HG02884 (cell line): ENCODE measurements around the gene CD46.
"Not testable (repeated sequence)": the region's sequence is repeated elsewhere in the genome, so short reads cannot be mapped to it uniquely, and the experiment has no call there.

Experiments used
- ATAC-seq: cut with Tn5 transposase; IDR thresholded peaks from one replicate; pipeline ENCODE4 v1.9.1; 2021; ENCODE audit warnings: mild to moderate bottlenecking, moderate library complexity; ENCODE audit not compliant: unreplicated experiment

The CD46 gene

GRCh38 chr1:207750631-207751305 is 1.1 kb upstream of the CD46 start:
- ATAC-seq, result no peak

- not testable (repeated sequence) for ATAC-seq
Observed at GRCh38 chr1:207751463-207751789, 428 bp upstream of the CD46 start.

DNA sequence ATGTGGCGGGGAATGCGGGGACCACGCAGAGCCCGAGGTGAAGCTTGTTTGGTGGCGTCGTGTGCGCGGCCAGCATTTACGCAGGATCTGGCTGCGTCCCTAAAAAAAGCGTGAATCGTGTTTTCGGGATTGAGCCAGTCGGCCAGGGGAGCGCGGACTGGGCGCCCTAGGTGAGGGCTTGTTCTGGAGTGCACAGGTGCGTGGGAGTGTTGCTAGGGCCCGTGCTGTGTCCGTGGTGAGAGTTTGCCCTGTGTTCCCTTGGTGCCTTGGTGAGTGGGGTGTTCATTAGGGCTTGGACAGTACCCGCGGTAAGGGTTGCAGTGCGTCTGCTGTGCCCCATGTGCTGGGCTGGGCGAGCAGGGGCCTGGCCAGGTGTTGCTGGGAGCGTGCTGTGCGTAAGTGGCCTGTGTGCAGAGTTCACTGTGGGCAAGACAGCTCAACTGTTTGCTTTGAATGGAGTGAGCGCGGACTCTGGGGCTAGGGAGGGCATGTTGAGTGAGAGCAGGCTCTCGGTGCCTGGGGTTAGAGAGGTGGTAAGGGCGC is 673 bp downstream of the CD46 start:
- peak; percentile 36 for ATAC-seq

DNA sequence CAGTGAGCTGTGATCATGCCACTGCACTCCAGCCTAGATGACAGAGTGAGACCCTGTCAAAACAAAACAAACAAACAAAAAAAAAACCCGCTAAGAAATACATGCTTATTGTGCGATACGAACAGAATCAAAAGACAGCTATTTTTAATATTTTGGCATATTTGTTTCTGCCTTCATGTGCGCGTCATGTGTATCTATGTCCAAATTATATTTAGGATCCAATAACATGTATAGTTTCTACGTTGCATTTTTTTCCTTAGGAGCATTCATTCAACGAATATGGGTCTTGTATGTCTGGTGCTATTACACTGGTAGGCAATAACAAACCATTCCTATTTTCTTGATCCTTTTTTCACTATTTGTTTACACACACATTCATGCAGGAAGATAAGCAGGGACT is 1.8 kb downstream of the CD46 start:
- ATAC-seq, result no peak

- no peak for ATAC-seq
Observed at GRCh38 chr1:207754011-207754410, 2.2 kb downstream of the CD46 start.

DNA sequence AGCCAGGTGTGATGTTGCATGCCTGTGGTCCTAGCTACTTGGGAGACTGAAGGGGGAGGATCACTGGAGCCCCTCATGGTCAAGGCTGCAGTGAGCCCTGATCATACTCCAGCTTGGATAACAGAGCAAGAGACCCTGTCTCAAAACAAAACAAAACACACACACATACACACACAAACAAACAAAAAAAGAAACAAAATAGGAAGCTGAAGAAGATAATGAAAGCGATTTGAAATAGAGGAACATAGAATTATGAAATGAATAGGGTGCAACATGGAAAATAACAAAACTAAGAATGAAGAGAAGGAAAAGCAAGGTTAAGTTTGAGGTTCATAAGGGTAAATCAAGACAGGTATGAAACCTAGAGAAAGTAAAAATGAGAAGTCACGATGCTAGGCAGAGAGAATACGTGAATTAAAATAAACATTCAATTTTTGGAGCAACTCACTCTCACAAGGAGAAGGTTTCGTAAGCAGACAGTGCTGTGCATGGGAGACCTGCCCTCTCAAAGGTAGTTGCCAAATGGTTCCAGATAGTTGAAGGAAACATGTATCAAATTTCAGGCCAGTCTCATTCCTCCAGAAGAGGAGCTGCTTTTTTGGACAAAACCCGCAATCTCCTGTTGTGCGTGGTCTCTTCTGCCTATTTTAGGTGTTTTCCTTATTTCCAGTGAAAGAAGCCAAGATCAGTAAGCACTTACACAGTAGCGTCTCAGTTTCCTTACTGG is 3.3 kb downstream of the CD46 start:
- no peak for ATAC-seq

- ATAC-seq, result no peak
Observed at GRCh38 chr1:207755846-207756693, 4.2 kb downstream of the CD46 start.

DNA sequence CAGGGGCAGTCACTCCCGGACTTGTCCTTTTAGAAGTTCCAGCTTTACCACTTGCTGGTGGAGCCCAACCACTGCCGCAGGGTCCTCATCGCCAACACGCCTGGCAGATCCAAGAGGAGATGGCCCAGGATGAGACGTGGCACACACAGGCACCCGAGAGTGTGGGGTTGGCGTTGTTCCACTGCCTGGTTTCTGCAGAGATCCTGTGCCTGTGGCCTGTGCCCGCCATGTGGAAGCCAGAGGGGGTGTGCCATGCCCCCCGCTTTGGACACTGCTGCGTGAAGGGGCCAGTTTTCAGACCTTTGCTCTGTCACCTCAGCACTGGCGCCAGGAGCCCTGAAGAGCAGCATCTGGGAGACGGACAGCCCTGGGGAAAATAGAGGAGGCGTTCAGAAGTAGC is 10.8 kb downstream of the CD46 start:
- no peak for ATAC-seq

DNA sequence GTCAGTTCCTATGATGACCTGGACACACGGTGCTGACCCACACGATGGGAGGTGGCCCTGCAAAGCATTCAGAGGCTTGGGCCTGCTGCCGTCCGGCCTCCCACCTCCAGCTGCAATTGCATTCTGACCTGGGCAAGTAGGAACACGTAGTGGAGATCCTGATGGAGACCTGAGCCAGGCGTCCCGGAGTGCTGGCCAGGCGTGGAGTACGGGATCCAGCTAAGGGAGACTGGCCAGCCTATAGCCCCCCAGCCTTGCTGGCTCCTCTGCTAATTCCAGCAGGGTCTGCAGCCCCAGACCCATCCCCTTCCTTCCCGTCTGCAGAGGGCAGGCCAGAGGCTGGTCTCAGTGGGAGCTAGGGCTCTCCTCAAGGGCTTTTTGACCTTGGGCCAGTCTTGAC is 11.2 kb downstream of the CD46 start:
- ATAC-seq, result no peak

DNA sequence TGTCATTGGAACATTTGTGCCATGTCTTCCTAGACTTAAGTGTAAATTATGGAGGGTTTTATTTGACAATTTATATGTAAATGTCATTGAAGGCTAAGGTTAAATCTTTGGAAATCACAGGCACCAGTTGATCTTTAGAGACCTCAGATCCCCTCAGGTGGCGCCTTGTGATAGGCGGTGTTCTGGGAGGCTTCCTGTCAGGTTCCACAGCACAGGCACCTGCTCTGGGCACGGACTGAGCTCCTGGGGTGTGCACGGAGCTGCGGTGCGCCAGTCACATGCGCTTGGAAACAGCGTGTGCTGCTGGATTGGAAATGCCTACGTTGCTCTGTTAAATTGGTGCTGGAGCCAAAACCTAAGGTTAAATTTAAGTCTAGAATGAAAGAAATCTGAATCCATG is 12.1 kb downstream of the CD46 start:
- ATAC-seq, result no peak

DNA sequence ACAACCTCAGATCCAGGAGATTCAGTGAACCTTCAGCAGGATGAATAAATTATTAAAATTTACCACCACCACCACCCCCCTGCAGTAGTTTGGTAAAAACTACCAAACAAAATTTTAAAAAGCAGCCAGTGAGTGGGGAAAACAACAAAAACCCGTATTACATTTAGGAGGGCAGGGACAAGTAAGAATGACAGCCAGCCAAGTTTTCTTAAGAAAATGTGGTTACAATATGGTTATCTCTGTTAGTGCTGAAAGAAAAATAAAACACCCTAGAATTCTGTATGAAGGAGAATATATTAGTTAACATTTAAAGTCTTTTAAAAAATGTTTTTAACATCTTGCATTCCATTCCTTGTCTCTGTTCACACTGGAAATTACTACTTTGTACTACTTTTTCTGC is 14.7 kb downstream of the CD46 start:
- ATAC-seq, result no peak

DNA sequence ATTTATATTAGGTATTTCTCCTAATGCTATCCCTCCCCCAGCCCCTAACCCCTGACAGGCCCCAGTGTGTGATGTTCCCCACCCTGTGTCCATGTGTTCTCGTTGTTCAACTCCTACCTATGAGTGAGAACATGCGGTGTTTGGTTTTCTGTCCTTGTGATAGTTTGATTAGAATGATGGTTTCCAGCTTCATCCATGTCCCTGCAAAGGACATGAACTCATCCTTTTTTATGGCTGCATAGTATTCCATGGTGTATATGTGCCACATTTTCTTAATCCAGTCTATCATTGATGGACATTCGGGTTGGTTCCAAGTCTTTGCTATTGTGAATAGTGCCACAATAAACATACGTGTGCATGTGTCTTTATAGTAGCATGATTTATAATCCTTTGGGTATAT is 18.7 kb downstream of the CD46 start:
- ATAC-seq, result not testable (repeated sequence)

DNA sequence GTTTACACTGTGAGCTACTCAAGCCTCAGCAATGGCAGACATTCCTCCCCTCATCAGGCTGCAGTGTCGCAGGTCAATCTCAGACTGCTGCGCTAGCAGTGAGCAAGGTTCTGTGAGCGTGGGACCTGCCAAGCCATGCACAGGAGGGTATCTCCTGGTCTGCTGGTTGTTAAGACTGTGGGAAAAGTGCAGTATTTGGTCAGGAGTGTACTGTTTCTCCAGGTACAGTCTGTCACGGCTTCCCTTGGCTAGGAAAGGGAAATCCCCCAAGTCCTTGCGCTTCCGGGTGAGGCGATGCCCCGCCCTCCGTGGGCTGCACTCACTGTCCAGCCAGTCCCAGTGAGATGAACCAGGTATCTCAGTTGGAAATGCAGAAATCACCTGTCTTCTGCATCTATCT is 24.2 kb downstream of the CD46 start:
- ATAC-seq, result not testable (repeated sequence)

GRCh38 chr1:207777412-207777811 is 25.6 kb downstream of the CD46 start:
- ATAC-seq, result not testable (repeated sequence)

GRCh38 chr1:207779008-207779407 is 27.2 kb downstream of the CD46 start:
- ATAC-seq, result no peak

GRCh38 chr1:207781312-207781711 is 29.5 kb downstream of the CD46 start:
- no peak for ATAC-seq

- ATAC-seq, result no peak
Observed at GRCh38 chr1:207787776-207788175, 35.9 kb downstream of the CD46 start.

GRCh38 chr1:207789386-207789785 is 37.5 kb downstream of the CD46 start:
- no peak for ATAC-seq

- ATAC-seq, result no peak
Observed at GRCh38 chr1:207789792-207790787, 38.2 kb downstream of the CD46 start.

DNA sequence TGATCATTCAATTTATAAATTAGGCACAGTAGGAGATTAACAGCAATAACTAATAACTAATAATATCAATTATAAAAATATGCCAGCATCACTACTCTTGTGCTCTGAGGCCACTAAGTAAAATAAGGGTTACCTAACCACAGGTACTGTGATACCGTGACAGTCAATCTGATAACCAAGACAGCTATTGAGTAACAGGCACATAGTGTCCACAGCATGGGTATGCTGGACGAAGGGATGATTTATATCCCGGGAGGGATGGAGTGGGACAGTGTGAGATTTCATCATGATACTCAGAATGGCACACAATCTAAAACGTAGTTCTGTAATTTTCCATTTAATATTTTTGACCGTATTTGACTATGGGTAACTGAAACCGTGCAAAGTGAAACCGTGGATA is 39.4 kb downstream of the CD46 start:
- ATAC-seq, result no peak
